SK-N-SH treated with all-trans-retinoic acid at 6 μM for 48 hours (cell line): ENCODE data around the gene NOP16.

Experiments used
- ATAC-seq: fragments of 200-7000 bp; cut with Tn5 transposase; 3 replicates; pipeline ENCODE4 v1.9.1; 2020; ENCODE audit warnings: mild to moderate bottlenecking, moderate library complexity
- ARNTL ChIP-seq: fragments of 450-650 bp; formaldehyde crosslinking; IDR thresholded peaks from 2 replicates; pipeline ENCODE4 v1.5.0; 2020; ENCODE audit warnings: low read depth, mild to moderate bottlenecking, moderate library complexity, borderline replicate concordance
- BACH2 ChIP-seq: fragments of 250-450 bp; sonication (Bioruptor Pico); IDR thresholded peaks from 2 replicates; pipeline ENCODE4 v1.9.0; 2021; ENCODE audit warnings: mild to moderate bottlenecking, borderline replicate concordance
- CREB5 ChIP-seq: fragments of 250-450 bp; sonication (Bioruptor Pico); IDR thresholded peaks from 2 replicates; pipeline ENCODE4 v1.5.1; 2020; ENCODE audit warnings: low read depth, mild to moderate bottlenecking, moderate library complexity
- CSDC2 ChIP-seq: fragments of 250-450 bp; sonication (Bioruptor Pico); IDR thresholded peaks from 2 replicates; pipeline ENCODE4 v1.5.0; 2020; ENCODE audit warnings: mild to moderate bottlenecking, moderate library complexity
- CSRNP3 ChIP-seq: fragments of 250-450 bp; sonication (Bioruptor Pico); IDR thresholded peaks from 2 replicates; pipeline ENCODE4 v1.5.1; 2021; ENCODE audit warnings: mild to moderate bottlenecking, moderate library complexity
- ESRRG ChIP-seq: fragments of 250-450 bp; sonication (Bioruptor Pico); IDR thresholded peaks from 2 replicates; pipeline ENCODE4 v1.6.1; 2021; ENCODE audit warnings: mild to moderate bottlenecking
- GLIS3 ChIP-seq: fragments of 250-450 bp; sonication (Bioruptor Pico); IDR thresholded peaks from 2 replicates; pipeline ENCODE4 v1.5.0; 2020; ENCODE audit warnings: mild to moderate bottlenecking, moderate library complexity
- ISL1 ChIP-seq: fragments of 250-450 bp; sonication (Bioruptor Pico); IDR thresholded peaks from 2 replicates; pipeline ENCODE4 v2.1.2; 2022; ENCODE audit warnings: mild to moderate bottlenecking, moderate library complexity
- OSR1 ChIP-seq: fragments of 250-450 bp; sonication (Bioruptor Pico); IDR thresholded peaks from 2 replicates; pipeline ENCODE4 v1.8.0; 2022; ENCODE audit warnings: moderate library complexity, mild to moderate bottlenecking, inconsistent platforms
- PATZ1 ChIP-seq: fragments of 250-450 bp; sonication (Bioruptor Pico); IDR thresholded peaks from 2 replicates; pipeline ENCODE4 v1.8.0; 2020; ENCODE audit warnings: mild to moderate bottlenecking, moderate library complexity, borderline replicate concordance
- POU6F1 ChIP-seq: fragments of 250-450 bp; sonication (Bioruptor Pico); IDR thresholded peaks from 2 replicates; pipeline ENCODE4 v1.8.0; 2021; ENCODE audit warnings: low read depth, mild to moderate bottlenecking, moderate library complexity, borderline replicate concordance
- PPARA ChIP-seq: fragments of 250-450 bp; sonication (Bioruptor Pico); IDR thresholded peaks from 2 replicates; pipeline ENCODE4 v1.5.0; 2020; ENCODE audit warnings: mild to moderate bottlenecking, borderline replicate concordance
- RARB ChIP-seq: fragments of 250-450 bp; sonication (Bioruptor Pico); IDR thresholded peaks from 2 replicates; pipeline ENCODE4 v1.8.0; 2021; ENCODE audit warnings: mild to moderate bottlenecking, moderate library complexity
- SNAI2 ChIP-seq: fragments of 250-450 bp; sonication (Bioruptor Pico); IDR thresholded peaks from 2 replicates; pipeline ENCODE4 v1.5.0; 2020; ENCODE audit warnings: mild to moderate bottlenecking, moderate library complexity
- TCF4 ChIP-seq: fragments of 250-450 bp; sonication (Bioruptor Pico); IDR thresholded peaks from 2 replicates; pipeline ENCODE4 v1.8.0; 2021; ENCODE audit warnings: mild to moderate bottlenecking, moderate library complexity, borderline replicate concordance
- TOX ChIP-seq: fragments of 250-450 bp; sonication (Bioruptor Pico); IDR thresholded peaks from 2 replicates; pipeline ENCODE4 v1.8.0; 2021; ENCODE audit warnings: mild to moderate bottlenecking, moderate library complexity, borderline replicate concordance
- TSHZ2 ChIP-seq: fragments of 250-450 bp; sonication (Bioruptor Pico); IDR thresholded peaks from 2 replicates; pipeline ENCODE4 v1.5.0; 2020; ENCODE audit warnings: mild to moderate bottlenecking, moderate library complexity
- ZC3H10 ChIP-seq: fragments of 250-450 bp; sonication (Bioruptor Pico); IDR thresholded peaks from 2 replicates; pipeline ENCODE4 v1.5.1; 2021; ENCODE audit warnings: mild to moderate bottlenecking, moderate library complexity
- ZFP3 ChIP-seq: fragments of 250-450 bp; sonication (Bioruptor Pico); IDR thresholded peaks from 2 replicates; pipeline ENCODE4 v1.5.0; 2020; ENCODE audit warnings: mild to moderate bottlenecking, moderate library complexity
- ZFP30 ChIP-seq: fragments of 450-650 bp; formaldehyde crosslinking; IDR thresholded peaks from 2 replicates; pipeline ENCODE4 v1.5.0; 2022; ENCODE audit warnings: mild to moderate bottlenecking, moderate library complexity
- ZNF565 ChIP-seq: fragments of 450-650 bp; formaldehyde crosslinking; conservative IDR thresholded peaks from 2 replicates; pipeline ENCODE4 v1.5.0; 2020; ENCODE audit warnings: low read depth, mild to moderate bottlenecking, moderate library complexity
- ZNF70 ChIP-seq: fragments of 450-650 bp; formaldehyde crosslinking; IDR thresholded peaks from 2 replicates; pipeline ENCODE4 v1.5.0; 2020; ENCODE audit warnings: mild to moderate bottlenecking, moderate library complexity

The NOP16 gene

GRCh38 chr5:176381979-176382378, 6.4 kb downstream of the NOP16 start:
- no peak; the same call in 1 of the 3 replicates for ATAC-seq
- TF ChIP-seq ZFP30: no peak
- no peak for TF ChIP-seq RARB (CRISPR knock-in tag)
- TF ChIP-seq PPARA (CRISPR knock-in tag): no peak
- no peak for TF ChIP-seq POU6F1 (CRISPR knock-in tag)
- no peak for TF ChIP-seq BACH2 (CRISPR knock-in tag)
- TF ChIP-seq CSDC2 (CRISPR knock-in tag): no peak
- TF ChIP-seq SNAI2 (CRISPR knock-in tag): no peak
- TF ChIP-seq ISL1 (CRISPR knock-in tag): no peak
- no peak for TF ChIP-seq TOX
- TF ChIP-seq PATZ1 (CRISPR knock-in tag): no peak

GRCh38 chr5:176381423-176381822, 7.0 kb downstream of the NOP16 start:
- ATAC-seq: no peak
- TF ChIP-seq GLIS3 (no peak), CSRNP3 (CRISPR knock-in tag) (no peak), OSR1 (CRISPR knock-in tag) (no peak), ESRRG (CRISPR knock-in tag) (no peak), RARB (CRISPR knock-in tag) (no peak), ZNF565 (CRISPR knock-in tag) (no peak)

- TF ChIP-seq TOX (no peak), PATZ1 (CRISPR knock-in tag) (no peak), ARNTL (CRISPR knock-in tag) (no peak), CSRNP3 (CRISPR knock-in tag) (no peak), ZFP3 (CRISPR knock-in tag) (no peak), TCF4 (CRISPR knock-in tag) (no peak), ZNF70 (CRISPR knock-in tag) (no peak), GLIS3 (no peak)
These were observed 8.5 kb downstream of the NOP16 start for GRCh38 chr5:176379881-176380280.

GRCh38 chr5:176373100-176373818, 15.1 kb downstream of the NOP16 start:
- ATAC-seq: no peak; the same call in 2 of the 3 replicates
- TF ChIP-seq TSHZ2 (CRISPR knock-in tag) (no peak), ZFP30 (no peak), TOX (no peak), CSDC2 (CRISPR knock-in tag) (no peak), RARB (CRISPR knock-in tag) (no peak), ARNTL (CRISPR knock-in tag) (no peak), ZNF70 (CRISPR knock-in tag) (no peak), PPARA (CRISPR knock-in tag) (no peak), ZFP3 (CRISPR knock-in tag) (no peak), BACH2 (CRISPR knock-in tag) (no peak), CREB5 (CRISPR knock-in tag) (no peak), SNAI2 (CRISPR knock-in tag) (no peak), ZC3H10 (no peak)

More at GRCh38 chr5:176379881-176380280, 8.5 kb downstream of the NOP16 start:
- no peak for ATAC-seq
